COLO668 (cell line): Measurements from ENCODE around the gene PGLYRP4.

ENCODE experiments used
- DNase-seq: peaks from one replicate; lab custom pipeline; 2025; ENCODE audit not compliant: unreplicated experiment; lab: John Stamatoyannopoulos, UW

PGLYRP4 gene, protein sequence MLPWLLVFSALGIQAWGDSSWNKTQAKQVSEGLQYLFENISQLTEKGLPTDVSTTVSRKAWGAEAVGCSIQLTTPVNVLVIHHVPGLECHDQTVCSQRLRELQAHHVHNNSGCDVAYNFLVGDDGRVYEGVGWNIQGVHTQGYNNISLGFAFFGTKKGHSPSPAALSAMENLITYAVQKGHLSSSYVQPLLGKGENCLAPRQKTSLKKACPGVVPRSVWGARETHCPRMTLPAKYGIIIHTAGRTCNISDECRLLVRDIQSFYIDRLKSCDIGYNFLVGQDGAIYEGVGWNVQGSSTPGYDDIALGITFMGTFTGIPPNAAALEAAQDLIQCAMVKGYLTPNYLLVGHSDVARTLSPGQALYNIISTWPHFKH

DNA sequence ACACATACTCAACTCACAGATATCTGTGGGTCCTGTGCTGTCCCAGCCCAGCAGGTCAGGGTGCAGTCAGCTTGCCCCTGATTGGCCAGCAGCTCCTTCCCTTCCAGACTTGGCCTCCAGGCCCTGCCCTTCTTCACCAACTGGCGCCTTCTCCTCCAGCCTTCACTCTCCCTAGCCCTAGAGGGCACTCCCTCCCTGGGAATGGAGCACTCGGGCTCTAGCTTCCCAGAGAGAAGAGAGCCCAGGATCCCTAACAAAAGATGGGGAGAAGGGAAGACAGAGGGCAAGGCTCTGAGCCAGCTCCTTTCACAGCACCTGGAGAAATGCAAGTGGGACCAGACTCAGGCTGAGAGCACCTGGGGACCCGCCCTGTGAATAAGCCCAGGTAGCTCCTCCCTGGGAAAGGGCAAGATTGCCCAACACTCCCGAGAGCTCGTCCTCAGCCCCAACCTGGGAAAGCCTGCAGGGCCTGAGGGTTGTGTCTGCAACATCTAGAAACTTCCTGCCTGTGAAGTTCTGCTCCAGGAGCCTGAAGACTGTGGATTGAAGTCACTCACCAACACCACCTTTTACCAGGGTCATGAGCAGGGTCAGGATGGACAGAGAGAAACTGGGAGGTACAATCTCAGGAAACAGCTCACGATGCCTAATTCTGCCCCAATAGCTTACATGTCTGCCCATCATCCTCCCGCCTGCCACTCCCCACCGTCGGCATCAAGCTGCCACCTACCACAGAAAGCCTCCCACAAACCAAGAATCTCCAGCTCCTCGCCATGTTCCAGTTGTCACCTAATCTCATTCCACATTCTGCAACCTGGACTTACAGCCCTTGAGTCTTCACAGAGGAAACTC lies at the start of gene PGLYRP4:
Gene PGLYRP4 (minus strand): TSS at position 331 of the 852 bp plus-strand sequence. CDS start 909 bp downstream, outside the sequence.
- DNase-seq, result no peak

DNA sequence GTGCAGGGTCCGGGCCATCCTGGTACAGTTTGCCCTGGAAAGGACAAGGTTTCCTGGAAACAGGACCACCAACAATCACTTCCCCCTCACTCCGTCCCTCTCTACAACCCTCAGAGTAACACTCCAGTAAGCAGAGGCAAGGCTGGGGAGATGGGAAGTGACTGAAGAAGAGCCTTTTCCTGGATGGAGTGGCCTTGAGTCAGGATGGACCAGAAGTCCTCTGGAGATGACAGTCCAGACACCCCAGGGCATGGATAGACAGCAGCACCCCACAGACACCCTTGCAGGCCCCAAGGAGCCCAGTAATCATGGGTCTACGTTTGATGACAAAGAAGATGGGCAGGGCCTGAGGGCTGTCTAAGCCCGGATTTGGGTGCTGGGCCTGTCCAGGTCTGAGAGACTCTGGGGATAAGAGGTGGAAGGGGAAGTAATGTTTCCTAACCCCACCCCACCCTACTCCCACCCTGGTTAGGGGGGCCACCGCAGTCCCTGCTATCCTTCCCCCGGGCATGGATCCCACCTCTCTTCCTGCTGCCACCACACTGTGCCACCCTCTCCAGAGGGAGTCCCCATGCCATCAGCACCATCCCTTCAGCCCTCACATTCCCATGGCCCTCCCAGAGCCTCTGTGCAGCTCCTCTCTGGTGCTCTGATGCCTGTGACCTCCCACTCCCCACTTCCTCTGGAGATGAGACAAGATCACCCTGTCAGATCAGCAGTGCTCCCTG lies 49.4 kb upstream of the PGLYRP4 start:
- DNase-seq, result no peak

DNA sequence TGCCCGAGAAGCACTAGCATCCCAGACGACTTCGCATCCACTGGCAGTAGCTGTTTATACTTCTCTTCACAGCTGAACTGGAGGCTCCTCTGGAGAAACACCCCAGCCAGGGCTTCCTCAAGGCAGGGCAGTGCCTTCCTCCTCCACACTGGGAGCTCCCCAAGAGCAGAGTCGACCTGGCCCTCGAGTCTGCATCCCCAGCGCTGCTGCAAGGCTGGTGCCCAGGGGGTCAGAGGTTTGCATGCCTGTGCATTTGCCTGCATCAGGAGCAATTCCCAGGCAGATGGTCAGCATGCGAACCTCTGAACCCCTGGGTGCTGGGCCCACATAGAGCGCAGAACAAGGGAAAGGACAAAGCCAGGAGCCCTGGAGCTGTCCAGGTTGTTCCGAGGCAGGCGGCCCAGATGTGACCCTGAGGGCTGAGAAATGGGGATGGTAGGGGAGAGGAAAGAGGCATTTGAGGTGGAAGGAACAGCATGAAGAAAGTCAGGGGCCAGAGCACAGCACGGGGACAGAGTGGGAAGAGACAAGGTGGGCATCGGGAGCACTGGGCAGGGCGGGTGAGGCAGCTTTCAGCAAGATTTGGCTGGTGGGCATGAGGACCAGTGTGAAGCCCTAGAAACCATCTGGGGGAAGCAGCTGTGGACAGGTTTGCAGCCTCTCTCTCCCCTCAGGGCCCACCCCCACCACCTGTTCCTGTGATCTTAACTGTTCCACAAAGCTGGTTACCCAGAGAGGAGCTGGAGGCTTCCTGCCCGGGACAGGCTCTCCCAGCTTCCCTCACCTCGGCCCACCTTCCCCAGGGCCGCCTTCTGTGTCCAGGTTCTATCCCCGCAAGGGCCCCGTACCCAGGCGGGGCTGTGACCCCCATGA lies 48.6 kb upstream of the PGLYRP4 start:
- DNase-seq, result no peak

DNA sequence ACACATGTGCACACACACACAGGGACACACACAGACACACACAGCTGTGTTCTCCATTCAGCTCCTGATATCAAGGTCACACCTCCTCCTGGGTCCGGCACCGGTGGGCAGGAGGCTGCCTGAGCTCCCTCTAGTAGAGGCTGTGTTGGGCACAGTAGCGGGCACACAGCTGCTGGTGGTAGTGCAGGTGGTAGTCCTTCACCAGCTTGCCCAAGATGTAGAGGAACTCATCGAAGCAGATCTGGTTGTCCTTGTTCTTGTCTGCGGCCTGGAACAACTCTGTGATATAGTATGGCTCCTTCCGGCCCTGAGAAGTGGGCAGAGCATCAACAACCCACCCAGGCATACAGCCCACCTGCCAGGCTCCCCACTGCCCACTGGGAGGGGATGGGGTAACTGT lies 47.8 kb upstream of the PGLYRP4 start:
- DNase-seq, result no peak

DNA sequence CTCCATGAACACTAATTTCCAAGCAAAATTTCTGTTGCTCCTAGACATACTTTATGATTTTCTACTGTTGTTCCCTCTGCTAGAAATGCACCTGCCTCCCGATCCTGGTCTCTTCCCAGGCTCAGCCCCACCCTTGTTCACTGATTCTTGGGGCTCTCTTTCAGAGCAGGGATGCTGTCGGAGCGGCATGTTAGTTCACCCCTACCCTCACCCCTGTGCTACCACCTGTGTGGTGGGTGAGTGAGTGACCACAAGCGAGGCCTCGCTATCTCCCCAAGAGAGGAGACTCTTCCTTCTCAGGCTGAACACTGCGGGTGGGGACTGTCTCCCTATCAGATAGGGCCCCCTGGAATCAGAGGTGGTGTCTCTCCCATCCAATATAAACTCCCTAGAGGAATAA lies 47.1 kb upstream of the PGLYRP4 start:
- no peak for DNase-seq

DNA sequence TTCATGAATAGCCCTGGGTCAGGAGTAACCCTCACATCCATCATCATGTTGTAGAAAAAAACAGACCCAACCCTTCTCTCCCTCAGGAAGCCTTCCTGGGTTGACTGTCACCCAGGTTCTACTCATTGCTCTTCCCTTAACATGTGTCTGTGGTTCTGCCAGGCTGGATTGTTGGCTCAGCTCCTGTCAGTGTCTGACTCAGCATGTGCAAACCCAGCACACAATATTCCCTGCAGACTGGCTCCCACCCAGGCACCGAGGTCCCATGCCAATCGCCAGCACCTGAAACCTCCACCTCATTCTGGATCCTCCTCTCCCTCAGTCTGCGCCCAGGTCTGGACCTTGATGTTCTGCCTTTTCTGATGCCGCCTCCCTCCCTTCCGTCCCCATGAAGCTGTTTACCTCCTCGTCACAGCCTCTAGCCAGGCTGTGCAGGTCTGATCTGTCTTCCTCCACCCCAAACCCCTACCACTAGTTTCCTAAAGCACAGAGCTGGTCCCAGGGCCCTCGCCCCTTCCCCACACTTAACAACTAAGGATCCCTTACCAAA lies 46.6 kb upstream of the PGLYRP4 start:
- no peak for DNase-seq

DNA sequence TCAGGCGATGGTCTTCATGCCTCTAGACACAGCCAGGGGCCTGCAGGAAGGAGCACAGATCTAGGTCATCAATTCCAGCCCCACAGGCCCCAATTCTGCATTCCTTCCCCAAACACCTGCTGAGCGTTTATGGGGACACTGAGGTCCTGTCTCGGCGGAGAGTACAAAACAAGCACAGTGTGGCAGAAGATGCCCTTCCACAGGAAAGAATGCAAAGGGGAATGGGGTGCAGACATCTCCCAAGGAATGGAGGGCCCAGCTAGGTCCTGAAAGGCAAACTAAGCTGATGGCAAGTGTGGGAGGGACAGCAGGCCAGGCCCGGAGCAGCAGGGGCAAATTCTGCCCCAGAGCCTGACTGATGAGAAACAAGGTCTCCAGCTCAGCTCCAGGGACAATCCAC lies 45.8 kb upstream of the PGLYRP4 start:
- no peak for DNase-seq

DNA sequence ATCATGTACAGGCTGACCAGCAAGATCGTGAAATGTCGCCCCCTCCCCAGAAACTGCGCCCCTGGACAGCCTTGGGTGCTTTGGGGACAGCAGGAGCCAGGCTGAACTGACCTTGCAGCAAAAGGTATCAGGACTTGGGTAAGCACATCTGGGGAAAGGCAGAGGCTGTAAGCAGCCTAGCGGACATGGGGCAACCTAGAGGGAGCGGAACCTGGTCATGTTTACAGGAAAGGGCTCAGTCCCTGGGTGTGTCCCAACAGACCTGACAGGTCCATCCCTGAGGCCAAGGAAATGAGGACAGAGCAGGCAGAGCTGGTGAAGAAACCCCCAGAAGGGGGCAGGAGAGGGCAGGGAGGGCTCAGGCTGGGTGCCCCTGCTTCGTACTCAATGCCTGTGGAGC lies 45.3 kb upstream of the PGLYRP4 start:
- no peak for DNase-seq

DNA sequence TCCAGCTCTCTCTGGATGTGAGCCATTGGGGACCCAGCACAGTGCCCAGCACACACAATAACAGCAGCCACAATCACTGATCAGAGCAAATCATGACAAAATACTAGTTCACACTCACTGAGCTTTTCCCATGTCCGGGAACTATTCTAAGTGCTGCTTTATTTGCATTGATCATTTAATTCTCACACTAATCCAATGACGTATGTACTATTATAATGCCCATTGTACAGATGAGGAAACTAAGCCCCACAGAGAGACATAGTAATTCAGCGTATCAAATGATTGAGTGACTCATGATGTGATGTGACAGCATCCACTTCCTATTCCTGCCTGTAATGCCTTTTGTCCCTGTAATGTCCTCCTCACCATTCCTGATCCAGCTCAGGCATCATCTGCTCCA lies 44.2 kb upstream of the PGLYRP4 start:
- DNase-seq, result no peak

DNA sequence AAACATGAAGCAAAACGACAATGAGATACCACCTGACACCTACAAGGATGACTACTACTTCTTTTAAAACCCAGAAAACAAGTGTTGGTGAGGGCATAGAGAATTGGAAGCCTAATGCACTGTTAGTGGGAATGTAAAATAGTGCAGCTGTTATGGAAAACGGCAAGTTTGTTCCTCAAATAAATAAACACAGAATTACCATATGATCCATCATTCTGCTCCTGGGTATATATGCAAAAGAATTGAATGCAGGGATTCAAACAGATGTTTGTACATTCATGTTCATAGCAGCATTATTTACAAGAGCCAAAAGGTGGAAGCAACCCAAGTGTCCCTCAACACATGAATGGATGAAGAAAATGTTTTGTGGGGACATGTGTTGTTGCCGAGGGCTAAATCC lies 43.6 kb upstream of the PGLYRP4 start:
- no peak for DNase-seq

DNA sequence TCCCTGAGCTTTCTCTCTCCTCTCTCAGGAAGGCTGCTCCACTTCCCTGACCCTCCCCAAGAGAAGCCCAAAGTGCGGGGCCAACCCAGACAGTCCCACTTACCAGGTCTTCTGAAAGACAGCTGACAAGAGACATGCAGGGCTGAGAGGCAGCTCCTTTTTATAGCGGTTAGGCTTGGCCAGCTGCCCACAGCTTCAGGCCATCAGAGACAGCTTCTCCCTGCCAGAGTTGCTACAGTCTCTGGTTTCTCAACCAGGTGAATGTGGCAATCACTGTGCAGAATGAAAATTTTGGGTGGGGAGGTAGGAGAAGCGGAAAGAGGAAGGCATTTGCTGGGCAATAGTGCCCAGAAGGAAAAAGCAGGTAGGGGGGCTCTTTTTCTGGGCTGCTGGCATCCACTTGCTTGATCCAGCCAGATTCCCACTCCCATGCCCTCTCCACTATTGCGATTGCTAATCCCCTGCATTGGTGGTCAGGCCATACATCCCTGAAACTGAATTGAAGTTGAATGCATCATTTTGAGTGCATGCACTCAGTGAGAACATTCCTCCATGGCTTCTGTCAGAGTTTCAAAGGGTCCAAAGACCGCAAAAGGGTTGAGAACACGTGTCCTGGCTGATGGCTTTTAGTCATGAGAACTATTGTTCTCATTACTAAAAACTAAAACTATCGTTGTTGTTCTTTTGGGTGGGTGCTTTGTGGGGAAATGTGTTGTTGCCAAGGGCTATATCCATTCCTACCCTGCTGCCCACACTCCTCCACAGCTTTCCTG lies 42.5 kb upstream of the PGLYRP4 start, which contains the start of gene S100A8:
Gene S100A8 (minus strand): TSS at position 136 of the 773 bp plus-strand sequence. CDS start 538 bp downstream, outside the sequence.
- no peak for DNase-seq

DNA sequence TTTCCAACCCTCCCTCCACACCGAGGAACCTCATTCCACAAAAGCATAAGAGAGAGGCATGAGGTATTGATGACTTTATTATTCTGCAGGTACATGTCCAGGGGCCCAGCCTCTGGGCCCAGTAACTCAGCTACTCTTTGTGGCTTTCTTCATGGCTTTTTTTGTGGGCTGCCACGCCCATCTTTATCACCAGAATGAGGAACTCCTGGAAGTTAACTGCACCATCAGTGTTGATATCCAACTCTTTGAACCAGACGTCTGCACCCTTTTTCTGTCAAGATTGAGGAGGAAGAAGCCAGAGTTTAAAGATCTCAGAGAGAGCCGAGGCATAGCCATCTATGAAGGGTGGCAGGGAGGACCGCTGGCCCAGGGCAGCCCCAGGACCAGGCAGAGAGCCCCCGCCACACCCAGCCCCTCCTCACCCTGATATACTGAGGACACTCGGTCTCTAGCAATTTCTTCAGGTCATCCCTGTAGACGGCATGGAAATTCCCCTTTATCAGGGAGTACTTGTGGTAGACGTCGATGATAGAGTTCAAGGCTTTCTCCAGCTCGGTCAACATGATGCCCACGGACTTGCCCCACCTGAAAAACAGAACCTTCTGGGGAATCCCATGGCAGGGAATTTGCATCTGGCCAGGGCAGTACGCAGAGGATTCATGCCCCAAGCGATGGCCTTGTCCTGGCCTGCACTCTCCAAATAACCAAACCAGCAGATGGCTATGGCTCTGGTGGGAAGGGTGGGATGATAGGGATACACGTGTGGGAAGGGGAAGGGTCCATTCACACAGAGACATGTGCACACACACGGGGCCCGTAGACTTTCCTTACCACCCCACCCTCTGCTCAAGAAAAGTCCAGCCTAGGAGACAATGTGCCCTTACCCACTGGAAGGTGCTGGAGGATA lies 41.6 kb upstream of the PGLYRP4 start:
- DNase-seq, result no peak

DNA sequence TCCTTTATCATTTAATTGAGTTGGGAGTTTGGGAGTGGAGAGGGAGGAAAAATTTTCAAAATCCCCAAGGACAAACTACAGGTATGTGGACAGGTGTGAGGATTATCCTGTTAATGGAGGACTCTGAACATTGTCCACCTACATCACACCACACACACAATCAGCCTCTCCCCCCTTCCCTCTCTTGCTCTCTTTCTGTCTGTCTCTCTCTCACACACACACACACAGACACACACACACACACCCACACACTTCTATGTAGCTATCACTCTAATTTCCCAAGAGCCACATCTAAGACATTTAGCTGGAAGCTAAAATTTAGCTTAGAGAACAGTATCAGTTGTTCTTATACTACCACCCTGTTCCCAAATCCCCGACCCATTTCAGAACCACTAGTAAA lies 40.8 kb upstream of the PGLYRP4 start:
- DNase-seq, result no peak

DNA sequence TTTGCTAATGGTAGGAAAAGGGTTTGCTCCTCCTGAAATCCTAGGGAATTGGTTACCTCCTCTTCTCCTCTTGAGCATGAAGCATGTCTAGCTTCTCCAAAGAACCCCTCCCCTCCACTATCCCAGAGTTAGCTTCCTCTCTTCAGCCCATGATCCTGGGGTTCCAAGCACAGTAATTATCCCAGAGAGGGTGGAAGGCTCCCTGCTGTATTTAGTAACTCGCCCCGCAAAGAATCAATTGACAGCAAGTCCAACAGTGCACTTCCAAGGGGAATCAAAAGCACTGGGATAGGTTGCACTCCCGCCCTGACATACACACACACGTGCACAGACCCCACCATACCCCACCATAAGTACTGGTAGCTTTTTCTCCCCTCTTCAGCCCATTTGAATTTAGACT lies 39.1 kb upstream of the PGLYRP4 start:
- no peak for DNase-seq

DNA sequence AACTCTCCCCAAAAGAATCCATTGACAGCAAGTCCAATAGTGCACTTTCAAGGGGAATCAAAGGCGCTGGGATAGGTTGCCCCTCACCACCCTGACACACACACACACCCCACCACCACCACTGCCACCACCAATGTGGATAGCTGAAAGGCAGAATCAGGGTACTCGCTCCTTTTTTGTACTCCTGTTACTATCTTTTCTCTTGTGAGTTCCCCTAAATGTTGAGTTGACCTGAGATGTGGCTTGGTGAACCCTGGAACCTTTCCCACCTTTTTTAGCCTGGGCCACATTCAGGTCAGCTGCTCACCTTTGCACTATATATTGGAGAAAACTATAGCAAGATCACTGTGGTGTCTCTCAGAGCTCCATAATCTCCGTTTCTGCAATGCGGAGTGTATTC lies 38.4 kb upstream of the PGLYRP4 start:
- no peak for DNase-seq

DNA sequence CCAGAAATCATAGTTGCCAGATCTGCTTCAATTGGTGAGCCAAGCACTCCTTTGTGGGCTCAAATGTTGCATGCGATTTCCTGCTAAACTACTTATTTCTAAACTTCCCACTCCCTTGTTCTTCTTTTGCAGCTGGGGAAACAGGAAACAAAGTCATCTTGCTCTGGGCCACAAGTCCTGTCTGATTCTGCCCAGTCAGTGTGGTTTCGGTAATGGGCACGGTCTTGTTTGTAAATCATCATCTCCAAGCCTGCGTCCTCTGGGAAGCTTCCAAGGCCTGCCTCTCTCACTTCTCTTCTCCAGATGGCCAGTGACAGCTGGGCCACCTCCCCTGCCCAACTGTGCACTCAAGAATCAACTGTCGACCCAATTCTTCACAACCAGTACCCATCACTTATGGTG lies 37.9 kb upstream of the PGLYRP4 start:
- no peak for DNase-seq

DNA sequence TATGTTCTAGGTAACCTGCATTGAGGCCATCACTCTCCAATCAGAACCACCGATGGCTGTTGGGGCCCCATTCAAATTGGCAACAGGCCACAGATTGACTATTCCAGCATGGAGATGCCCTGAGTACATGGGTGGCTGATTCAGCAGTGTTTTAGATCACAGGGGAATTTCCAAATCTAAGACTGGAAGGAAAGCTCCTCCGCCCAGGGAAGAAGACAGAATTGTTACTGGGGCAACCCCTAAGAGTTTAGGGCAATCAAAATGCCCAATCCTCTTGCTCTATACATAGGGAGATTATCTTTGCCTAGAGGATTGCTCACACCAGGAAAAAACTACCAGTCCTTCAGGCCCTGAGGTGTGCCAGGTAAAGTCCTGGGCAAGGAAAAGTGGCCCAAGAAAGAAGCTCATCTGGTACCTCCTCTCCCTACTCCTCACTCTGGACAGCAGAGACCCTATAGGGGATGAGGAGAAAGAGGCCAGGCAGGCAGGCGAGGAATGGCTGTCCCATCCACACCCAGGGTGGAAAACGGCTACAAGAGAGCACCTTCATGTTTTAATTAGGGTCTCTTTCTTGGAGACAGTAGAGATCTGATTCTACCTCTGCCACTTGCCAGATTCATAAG lies 36.4 kb upstream of the PGLYRP4 start:
- no peak for DNase-seq

DNA sequence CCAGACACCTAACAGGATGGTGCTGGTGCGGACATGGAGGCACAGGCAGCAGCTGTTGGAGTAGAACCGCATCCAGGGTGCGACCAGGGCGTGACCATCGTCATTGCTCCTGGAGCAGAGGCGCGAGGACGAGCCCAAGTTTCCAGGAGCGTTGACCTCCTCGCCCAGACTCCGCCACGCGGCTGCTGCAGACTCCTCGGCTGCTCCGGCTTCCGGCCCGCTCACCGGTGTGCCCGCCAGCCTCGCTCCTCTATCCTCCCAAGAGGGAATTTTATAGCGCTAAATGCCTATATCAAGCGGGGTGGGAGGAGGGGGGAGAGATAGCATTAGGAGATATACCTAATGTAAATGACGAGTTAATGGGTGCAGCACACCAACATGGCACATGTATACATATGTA lies 32.1 kb upstream of the PGLYRP4 start:
- DNase-seq, result no peak
